ENCODE data around the gene PDIA4.

DNA sequence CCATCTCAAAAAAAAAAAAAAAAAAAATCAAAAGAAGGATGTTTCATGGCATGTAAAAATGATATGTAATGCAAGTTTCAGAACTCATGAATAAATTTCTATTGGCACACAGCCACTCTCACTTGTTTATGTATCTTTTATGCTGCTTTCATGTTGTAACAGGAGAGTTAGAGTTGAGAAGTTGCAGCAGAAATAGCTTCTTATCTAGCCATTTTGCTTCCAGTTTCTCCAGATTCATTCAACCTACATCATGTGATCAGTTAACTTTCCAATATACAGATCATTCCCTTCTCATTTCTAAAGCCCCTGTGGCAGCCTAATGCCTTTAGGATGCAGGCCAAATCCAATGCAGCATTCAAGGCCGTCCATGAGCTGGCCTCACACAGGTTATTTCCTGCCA is 31.9 kb upstream of the PDIA4 start:
- no peak for TF ChIP-seq POLR2AphosphoS5 (IDR thresholded peaks at IDR 0.05)
- TF ChIP-seq, protein P1, sequence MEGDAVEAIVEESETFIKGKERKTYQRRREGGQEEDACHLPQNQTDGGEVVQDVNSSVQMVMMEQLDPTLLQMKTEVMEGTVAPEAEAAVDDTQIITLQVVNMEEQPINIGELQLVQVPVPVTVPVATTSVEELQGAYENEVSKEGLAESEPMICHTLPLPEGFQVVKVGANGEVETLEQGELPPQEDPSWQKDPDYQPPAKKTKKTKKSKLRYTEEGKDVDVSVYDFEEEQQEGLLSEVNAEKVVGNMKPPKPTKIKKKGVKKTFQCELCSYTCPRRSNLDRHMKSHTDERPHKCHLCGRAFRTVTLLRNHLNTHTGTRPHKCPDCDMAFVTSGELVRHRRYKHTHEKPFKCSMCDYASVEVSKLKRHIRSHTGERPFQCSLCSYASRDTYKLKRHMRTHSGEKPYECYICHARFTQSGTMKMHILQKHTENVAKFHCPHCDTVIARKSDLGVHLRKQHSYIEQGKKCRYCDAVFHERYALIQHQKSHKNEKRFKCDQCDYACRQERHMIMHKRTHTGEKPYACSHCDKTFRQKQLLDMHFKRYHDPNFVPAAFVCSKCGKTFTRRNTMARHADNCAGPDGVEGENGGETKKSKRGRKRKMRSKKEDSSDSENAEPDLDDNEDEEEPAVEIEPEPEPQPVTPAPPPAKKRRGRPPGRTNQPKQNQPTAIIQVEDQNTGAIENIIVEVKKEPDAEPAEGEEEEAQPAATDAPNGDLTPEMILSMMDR (IDR thresholded peaks at IDR 0.05 in 8 of 11, conservative IDR thresholded peaks at IDR 0.05 in 3 of 11), result no peak
